GM12878 (cell line): ENCODE data around the gene TMEM167B. TPM values are rescaled to one million over a fixed set of nuclear protein-coding genes. Genes with fewer than 3 reads are reported as not detected.

Source experiments
- BHLHE40 ChIP-seq, 2 experiments: fragments of 450-650 bp in 1 of 2; IDR thresholded peaks; 2 replicates each; pipeline ENCODE4 v1.6.1; 2011 to 2017; ENCODE audit warnings: low read depth in 2 of 2, borderline replicate concordance in 1 of 2, improper control_type of control experiment in 1 of 2, low read length in 1 of 2, mild to moderate bottlenecking in 1 of 2
- CREM ChIP-seq: IDR thresholded peaks from 2 replicates; pipeline ENCODE4 v1.6.1; 2014; ENCODE audit warnings: antibody characterized with exemption, low read depth
- DPF2 ChIP-seq: fragments of 450-650 bp; IDR thresholded peaks from 2 replicates; pipeline ENCODE4 v1.6.1; 2017; ENCODE audit warnings: mild to moderate bottlenecking
- EGR1 ChIP-seq, 2 experiments: IDR thresholded peaks; 1 replicate in 1 of 2; 2 replicates in 1 of 2; pipeline ENCODE4 v1.6.1; 2011 to 2012; ENCODE audit warnings: low read depth in 2 of 2, low read length in 2 of 2, borderline replicate concordance in 1 of 2, mild to moderate bottlenecking in 1 of 2, moderate library complexity in 1 of 2
- EP300 ChIP-seq, 2 experiments: fragments of 150-350 bp in 1 of 2; IDR thresholded peaks; 2 replicates each; pipeline ENCODE4 v1.6.1; 2011 to 2012; ENCODE audit warnings: low read depth in 2 of 2, low read length in 2 of 2, borderline replicate concordance in 1 of 2, improper control_type of control experiment in 1 of 2, inconsistent platforms in 1 of 2; ENCODE audit not compliant: control insufficient read depth in 1 of 2
- ETV6 ChIP-seq, 2 experiments: fragments of 450-650 bp in 1 of 2; IDR thresholded peaks in 1 of 2; conservative IDR thresholded peaks in 1 of 2; 2 replicates each; pipeline ENCODE4 v1.6.1; 2014; ENCODE audit warnings: antibody characterized with exemption in 1 of 2, borderline replicate concordance in 1 of 2, low read depth in 1 of 2, mild to moderate bottlenecking in 1 of 2, moderate library complexity in 1 of 2
- GATAD2B ChIP-seq: fragments of 450-650 bp; conservative IDR thresholded peaks from 2 replicates; pipeline ENCODE4 v1.6.1; 2017; ENCODE audit warnings: low read depth, mild to moderate bottlenecking, moderate library complexity
- HDAC6 ChIP-seq: fragments of 200-600 bp; sonication (generic); IDR thresholded peaks from one replicate; pipeline ENCODE4 v1.8.0; 2017; ENCODE audit warnings: antibody characterized with exemption; ENCODE audit not compliant: unreplicated experiment
- IRF4 ChIP-seq: IDR thresholded peaks from 2 replicates; pipeline ENCODE4 v1.6.1; 2011; ENCODE audit warnings: low read depth, low read length
- KLF5 ChIP-seq: fragments of 450-650 bp; IDR thresholded peaks from 2 replicates; pipeline ENCODE4 v1.6.1; 2014; ENCODE audit warnings: mild to moderate bottlenecking; ENCODE audit not compliant: partially characterized antibody
- PAX5 ChIP-seq: IDR thresholded peaks from 2 replicates; pipeline ENCODE4 v1.6.1; 2011; ENCODE audit warnings: low read depth, low read length, borderline replicate concordance
- POLR2A ChIP-seq: IDR thresholded peaks from 2 replicates; pipeline ENCODE4 v1.6.1; 2011; ENCODE audit warnings: low read depth, mild to moderate bottlenecking, low read length
- POLR2AphosphoS5 ChIP-seq: IDR thresholded peaks from 2 replicates; pipeline ENCODE4 v1.6.1; 2011; ENCODE audit warnings: mild to moderate bottlenecking, low read length, inconsistent platforms
- RBBP5 ChIP-seq: fragments of 200-600 bp; sonication (generic); conservative IDR thresholded peaks from 2 replicates; pipeline ENCODE4 v1.6.1; 2016
- RFX5 ChIP-seq: IDR thresholded peaks from 2 replicates; pipeline ENCODE4 v1.6.1; 2011; ENCODE audit warnings: low read depth, low read length, improper control_type of control experiment
- SIX5 ChIP-seq: IDR thresholded peaks from 2 replicates; pipeline ENCODE4 v1.6.1; 2011; ENCODE audit warnings: mild to moderate bottlenecking, low read depth, low read length, moderate library complexity; ENCODE audit not compliant: severe bottlenecking
- SMC3 ChIP-seq: IDR thresholded peaks from 2 replicates; pipeline ENCODE4 v1.6.1; 2011; ENCODE audit warnings: low read length, improper control_type of control experiment, borderline replicate concordance
- TBL1XR1 ChIP-seq: IDR thresholded peaks from 2 replicates; pipeline ENCODE4 v1.6.1; 2012; ENCODE audit warnings: low read depth, low read length, improper control_type of control experiment
- TCF12 ChIP-seq: IDR thresholded peaks from 2 replicates; pipeline ENCODE4 v1.6.1; 2011; ENCODE audit warnings: low read depth, mild to moderate bottlenecking, low read length
- WRNIP1 ChIP-seq: IDR thresholded peaks from 2 replicates; pipeline ENCODE4 v1.6.1; 2011; ENCODE audit warnings: low read depth, low read length, improper control_type of control experiment, borderline replicate concordance
- YY1 ChIP-seq: IDR thresholded peaks from 2 replicates; pipeline ENCODE4 v1.6.1; 2011; ENCODE audit warnings: low read depth, mild to moderate bottlenecking, low read length
- polyA plus RNA-seq, 11 experiments: library from polyadenylated mRNA; depleted of rRNA in 4 of 11; unstranded in 6 of 11; stranded (reverse) in 5 of 11; fragments of >200 nt; fragmentation: Nextera tagmentation in 4 of 11; fragmentation: Illumina TruSeq in 1 of 11; extraction: Ambion mirVana in 4 of 11; extraction: Trizol in 1 of 11; gene quantifications; 1 replicate in 1 of 11; 2 replicates in 10 of 11; pipeline versions ENCODE4 v1.2.1 to v1.2.3, GENCODE V29; 2011 to 2016; ENCODE audit warnings: inconsistent platforms in 2 of 11, missing spikeins in 2 of 11, low read depth in 1 of 11
- total RNA-seq, 4 experiments: library from RNA; depleted of rRNA in 3 of 4; stranded (reverse); fragments of >200 nt in 3 of 4; fragmentation: Illumina TruSeq in 1 of 4; extraction: Trizol in 1 of 4; gene quantifications; 2 replicates each; pipeline versions ENCODE4 v1.2.1 to v1.2.3, GENCODE V29; 2013 to 2021
- TF ChIP-seq, protein P1 (sequence below): fragments of 450-650 bp; IDR thresholded peaks from 2 replicates; pipeline ENCODE4 v1.6.1; 2018; ENCODE audit warnings: borderline replicate concordance, mild to moderate bottlenecking; ENCODE audit not compliant: partially characterized antibody
- TF ChIP-seq, protein P2 (sequence below): fragments of 450-650 bp; IDR thresholded peaks from 2 replicates; pipeline ENCODE4 v1.6.1; 2017; ENCODE audit warnings: antibody characterized with exemption, mild to moderate bottlenecking, moderate library complexity

Gene TMEM167B
- total and polyA plus RNA-seq, 10 of the 15 experiments (the other 5 are each of a cell fraction or from before 2014, with no cell fraction given) = 15.6 to 26.1 (median 21.1) TPM

DNA sequence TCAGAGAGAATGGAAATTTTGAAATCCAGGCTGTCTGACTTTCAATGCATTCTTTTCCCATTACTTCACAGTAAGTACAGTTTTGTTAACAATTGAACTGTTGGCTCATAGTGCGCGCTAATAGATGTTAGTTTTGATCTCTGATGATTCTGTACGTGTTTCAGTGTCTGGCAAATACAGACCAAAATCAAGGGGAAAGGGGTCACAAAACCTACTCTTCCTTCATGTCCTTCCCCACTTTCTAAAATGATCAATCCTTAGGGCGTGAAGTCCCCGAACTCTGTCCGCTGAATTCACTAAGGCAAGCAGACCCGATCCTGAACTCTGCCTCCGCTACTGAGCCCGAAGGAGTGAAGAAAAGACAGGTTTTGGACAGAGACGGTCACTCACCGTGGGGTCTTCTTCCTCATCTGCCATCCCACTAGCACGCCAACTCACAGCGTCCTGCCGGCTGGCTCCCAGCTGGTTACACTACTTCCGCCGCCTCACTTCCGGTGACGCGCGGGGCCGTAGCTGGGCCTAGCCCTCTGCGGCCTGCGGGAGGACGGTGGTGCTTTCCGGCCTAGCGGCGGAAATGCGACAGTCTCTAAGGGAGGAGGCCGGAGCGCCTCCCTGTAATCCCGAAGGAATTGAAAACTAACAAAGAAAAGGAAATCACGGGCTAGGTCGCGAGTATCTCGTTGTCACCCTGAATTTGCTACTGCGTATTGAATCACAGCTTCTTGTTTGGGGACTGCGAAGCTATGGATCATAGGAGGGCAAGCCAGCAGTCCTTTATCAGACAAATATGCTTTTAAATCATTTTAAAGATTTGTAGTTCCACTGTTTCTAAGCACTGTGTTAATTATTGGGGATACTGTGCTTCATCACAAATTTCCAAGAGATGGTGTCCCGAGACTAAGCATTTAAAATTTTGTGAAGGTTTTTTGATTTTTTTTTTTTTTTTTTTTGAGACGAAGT is 14.8 kb upstream of the TMEM167B start, which contains the start of gene TAF13 (continued):
- TF ChIP-seq RFX5 (no peak; the same call in 1 of the 2 replicates), CREM (peak; percentile 93), YY1 (peak; percentile 73), HDAC6 (peak; percentile 51), TBL1XR1 (peak; percentile 54; the same call in 1 of the 2 replicates), ETV6 (conservative IDR thresholded peaks at IDR 0.05 in 1 of 2, IDR thresholded peaks at IDR 0.05 in 1 of 2; ENCODE audit: borderline replicate concordance in 1 of 2, low read depth in 1 of 2) (peak in 1 of 2 experiments; percentile 62; a peak in 1 of 4 replicates), SMC3 (no peak), SIX5 (peak; percentile 26), KLF5 (no peak), POLR2AphosphoS5 (peak; percentile 99), BHLHE40 (IDR thresholded peaks at IDR 0.05; ENCODE audit: borderline replicate concordance in 1 of 2, low read depth in 2 of 2, low read length in 1 of 2) (peak in 1 of 2 experiments; percentile 41; a peak in 1 of 4 replicates), DPF2 (0 out of 2 replicates have a peak, but pooled peaks have one; percentile 53), PAX5 (peak; percentile 62; the same call in 1 of the 2 replicates), EGR1 (IDR thresholded peaks at IDR 0.05; ENCODE audit: borderline replicate concordance in 1 of 2, low read depth in 2 of 2, low read length in 2 of 2) (peak in 1 of 2 experiments; percentile 4; a peak in 1 of 3 replicates), WRNIP1 (0 out of 2 replicates have a peak, but pooled peaks have one; percentile 50), IRF4 (0 out of 2 replicates have a peak, but pooled peaks have one; percentile 9), POLR2A (peak; percentile 98), GATAD2B (peak; percentile 76), TCF12 (peak; percentile 87), RBBP5 (no peak), EP300 (IDR thresholded peaks at IDR 0.05; ENCODE audit: borderline replicate concordance in 1 of 2, control insufficient read depth in 1 of 2, low read depth in 2 of 2, low read length in 2 of 2) (peak in 1 of 2 experiments; percentile 47; a peak in 1 of 4 replicates)
- TF ChIP-seq, protein P1, sequence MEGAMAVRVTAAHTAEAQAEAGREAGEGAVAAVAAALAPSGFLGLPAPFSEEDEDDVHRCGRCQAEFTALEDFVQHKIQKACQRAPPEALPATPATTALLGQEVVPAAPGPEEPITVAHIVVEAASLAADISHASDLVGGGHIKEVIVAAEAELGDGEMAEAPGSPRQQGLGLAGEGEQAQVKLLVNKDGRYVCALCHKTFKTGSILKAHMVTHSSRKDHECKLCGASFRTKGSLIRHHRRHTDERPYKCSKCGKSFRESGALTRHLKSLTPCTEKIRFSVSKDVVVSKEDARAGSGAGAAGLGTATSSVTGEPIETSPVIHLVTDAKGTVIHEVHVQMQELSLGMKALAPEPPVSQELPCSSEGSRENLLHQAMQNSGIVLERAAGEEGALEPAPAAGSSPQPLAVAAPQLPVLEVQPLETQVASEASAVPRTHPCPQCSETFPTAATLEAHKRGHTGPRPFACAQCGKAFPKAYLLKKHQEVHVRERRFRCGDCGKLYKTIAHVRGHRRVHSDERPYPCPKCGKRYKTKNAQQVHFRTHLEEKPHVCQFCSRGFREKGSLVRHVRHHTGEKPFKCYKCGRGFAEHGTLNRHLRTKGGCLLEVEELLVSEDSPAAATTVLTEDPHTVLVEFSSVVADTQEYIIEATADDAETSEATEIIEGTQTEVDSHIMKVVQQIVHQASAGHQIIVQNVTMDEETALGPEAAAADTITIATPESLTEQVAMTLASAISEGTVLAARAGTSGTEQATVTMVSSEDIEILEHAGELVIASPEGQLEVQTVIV = peak; percentile 98
- TF ChIP-seq, protein P2, sequence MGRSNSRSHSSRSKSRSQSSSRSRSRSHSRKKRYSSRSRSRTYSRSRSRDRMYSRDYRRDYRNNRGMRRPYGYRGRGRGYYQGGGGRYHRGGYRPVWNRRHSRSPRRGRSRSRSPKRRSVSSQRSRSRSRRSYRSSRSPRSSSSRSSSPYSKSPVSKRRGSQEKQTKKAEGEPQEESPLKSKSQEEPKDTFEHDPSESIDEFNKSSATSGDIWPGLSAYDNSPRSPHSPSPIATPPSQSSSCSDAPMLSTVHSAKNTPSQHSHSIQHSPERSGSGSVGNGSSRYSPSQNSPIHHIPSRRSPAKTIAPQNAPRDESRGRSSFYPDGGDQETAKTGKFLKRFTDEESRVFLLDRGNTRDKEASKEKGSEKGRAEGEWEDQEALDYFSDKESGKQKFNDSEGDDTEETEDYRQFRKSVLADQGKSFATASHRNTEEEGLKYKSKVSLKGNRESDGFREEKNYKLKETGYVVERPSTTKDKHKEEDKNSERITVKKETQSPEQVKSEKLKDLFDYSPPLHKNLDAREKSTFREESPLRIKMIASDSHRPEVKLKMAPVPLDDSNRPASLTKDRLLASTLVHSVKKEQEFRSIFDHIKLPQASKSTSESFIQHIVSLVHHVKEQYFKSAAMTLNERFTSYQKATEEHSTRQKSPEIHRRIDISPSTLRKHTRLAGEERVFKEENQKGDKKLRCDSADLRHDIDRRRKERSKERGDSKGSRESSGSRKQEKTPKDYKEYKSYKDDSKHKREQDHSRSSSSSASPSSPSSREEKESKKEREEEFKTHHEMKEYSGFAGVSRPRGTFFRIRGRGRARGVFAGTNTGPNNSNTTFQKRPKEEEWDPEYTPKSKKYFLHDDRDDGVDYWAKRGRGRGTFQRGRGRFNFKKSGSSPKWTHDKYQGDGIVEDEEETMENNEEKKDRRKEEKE = no peak
